NCI-H2196 treated with DMSO at 0.1 percent for 48 hours (cell line): Measurements from ENCODE around the gene AIFM1.

Experiments
- DNase-seq: peaks from one replicate; lab custom pipeline; 2025; ENCODE audit not compliant: unreplicated experiment; lab: John Stamatoyannopoulos, UW

Gene AIFM1

DNA sequence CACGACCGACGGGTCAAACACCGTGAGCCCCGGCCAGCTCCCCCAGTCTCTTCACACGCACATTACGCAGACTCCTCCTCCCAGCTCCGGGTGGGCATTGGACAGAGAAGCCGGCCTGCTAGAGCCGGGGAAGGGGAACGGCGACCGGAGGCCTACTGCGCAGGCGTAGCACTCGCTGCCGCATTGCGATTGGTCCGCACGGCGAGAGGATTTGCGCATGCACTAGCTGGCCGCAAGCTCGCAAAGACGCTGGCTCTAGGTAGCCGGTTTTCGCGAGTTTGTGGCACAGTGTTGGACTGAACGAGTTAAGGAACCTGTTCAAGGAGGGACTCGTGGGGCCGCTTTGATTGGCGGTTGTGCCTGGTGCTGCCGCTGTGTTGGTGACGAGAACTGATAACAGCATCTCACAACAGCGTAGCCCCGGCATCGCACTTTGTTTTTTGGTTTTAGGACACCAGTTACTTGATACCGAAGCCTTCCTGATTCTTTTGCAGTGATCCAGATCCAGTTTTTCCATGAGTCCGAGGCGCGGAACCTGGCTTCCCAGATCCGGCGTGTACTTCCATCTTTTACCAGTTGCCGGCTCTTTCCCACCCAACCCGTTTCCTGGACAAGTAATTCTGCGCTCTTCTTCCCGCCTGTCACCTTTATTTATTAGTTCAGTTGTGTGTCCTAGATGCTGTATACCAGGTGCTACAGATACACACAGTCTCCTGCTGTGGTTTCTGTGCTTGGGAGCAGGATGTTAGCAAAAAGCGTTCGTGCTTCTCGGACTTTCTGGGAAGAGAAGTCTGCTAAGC is at the start of gene AIFM1:
Gene AIFM1 (minus strand): TSS at position 139 of the 800 bp plus-strand sequence. CDS start 185 bp downstream, outside the sequence.
- peak; percentile 76 for DNase-seq

DNA sequence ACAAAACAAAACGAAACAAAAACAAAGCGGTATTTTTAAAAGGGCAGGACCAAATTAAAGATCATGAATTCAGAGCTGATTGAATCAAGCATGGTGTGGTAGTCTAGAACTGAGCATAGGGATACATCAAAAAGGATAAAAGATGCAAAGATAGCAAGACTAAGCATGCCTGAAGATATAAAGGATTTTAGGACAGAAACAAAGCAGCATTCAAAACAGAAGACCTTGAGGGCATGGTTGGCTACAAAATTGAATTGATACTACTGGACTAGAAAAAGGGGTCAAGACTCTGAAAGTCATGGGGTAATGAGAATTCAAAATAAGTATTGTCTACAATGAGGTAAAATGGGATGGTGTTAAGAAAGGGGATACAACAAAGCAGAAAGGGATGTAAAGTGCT is 47.7 kb upstream of the AIFM1 start:
- DNase-seq = no peak

DNA sequence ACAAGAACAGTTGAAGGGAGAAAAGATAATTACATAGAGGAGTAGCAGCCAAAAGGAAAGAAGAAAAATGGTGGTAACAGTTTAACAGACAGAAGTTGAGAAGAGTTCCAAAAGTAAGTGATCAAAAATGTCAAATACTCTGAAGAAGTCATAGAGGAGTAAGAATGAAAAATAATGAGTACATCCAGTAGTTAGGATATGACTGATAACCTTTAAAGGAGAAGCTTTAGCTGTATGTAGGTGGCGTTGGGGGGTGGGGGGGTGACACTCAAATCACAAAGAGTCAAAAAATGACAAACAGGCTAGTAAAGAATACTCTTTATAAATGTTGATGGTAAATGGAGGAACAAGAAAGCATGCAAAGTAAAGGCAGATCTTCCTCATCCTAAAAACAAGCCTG is 46.7 kb upstream of the AIFM1 start:
- DNase-seq = no peak

DNA sequence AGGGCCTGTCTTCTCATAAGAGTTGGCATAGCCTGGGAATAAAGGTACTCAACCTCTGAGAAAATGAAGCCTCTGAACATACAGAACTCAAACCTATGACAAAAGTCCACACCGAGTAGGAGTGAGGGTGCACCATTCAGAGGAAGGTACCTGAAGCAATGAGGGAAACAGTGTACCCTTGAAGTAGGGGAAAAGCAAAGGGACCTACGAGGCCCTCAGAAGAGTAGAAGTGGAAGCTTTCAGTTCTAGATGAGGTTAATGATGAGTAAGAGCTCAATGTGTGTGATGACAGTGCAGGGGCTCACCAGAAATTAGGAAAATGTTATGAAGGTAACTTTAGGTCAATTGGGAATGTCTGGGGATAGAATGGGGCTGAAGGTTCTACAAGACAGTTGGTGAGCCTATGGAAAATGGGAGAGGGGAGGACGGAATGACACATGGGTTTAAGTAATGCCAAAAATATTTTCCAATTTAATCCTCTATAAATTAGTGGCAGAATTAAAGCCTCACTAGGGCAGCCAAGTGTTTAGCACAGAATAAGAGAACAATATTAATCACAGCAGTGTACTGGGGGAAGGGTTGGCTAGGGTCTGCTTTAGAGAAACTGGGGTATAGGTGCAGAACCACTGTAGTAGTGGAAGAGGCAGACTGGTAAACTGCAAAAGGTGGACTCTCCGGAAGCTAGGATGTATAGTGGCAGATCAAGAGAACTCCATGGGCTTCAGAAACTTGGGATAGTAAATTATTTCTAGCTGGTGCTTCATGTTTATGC is 46.0 kb upstream of the AIFM1 start:
- no peak for DNase-seq

DNA sequence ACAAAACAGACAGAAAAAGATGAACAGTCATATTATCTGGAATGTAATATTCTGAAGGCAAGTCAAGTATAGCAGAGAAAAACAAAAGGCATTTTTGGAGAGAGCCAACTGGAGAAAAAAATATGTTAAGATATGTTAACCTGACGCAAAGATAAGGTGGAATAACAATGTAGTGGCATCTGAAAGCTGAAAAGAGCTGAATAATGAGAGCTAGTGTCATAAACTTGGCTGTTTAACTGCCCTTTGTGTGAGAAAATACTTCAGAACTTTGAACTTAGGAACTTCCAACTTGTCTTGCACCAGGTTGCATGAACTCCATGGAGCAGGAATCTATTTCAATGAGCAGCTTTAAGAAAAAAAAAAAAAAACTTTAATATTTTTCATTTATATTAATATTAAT is 39.0 kb upstream of the AIFM1 start:
- DNase-seq = no peak

DNA sequence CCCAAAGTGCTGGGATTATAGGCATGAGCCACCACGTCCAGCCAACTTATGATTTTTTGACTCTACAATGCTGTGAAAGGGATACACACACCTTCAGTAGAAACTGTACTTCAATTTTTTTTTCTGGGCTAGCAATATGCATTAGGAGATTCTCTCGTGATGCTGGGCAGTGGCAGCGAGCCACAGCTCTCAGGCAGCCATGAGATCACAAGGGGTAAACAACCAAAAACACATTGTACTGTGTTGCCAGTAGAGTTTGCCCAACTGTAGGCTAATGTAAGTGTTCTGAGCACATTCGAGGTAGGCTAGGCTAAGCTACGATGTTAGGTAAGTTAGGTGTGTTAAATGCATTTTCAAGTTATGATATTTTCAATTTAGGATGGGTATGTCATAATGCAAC is 31.8 kb upstream of the AIFM1 start:
- DNase-seq = no peak

DNA sequence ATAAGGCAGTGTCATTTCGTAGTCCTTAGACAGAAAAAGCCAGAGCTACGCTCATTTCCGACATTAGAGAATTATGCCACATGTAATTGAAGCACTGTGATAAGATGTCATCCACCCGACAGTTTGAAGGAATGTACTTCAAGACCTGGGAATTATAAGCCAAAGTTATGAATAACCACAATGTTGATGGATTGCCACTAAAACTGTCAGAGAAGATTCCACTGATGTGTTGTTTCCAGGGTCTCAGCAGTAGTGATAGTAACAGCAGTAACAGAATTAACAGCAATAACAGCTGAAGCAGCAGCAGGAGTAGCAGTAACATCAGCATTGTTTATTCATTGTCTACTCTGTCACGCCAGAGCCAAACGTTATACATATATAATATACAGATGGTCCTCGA is 30.8 kb upstream of the AIFM1 start:
- no peak for DNase-seq

DNA sequence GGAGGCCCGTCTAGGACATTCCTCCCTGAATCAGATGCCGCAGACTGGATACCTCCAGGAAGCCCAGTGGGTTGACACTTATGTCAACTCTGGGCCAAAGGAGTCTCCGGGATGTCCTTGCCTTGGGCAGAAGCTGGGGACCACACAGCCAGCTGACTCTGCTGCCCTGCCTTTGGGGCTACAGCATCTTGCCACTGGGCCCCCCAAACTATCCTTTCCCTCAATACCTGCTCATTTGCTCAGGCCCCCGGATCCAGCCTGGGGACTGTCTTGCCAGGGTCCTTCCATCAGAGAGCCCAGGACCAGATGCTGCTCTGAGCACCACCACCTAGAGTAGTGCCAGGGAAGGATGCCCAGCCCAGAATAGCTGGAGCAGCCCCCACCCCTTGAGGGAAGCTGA is 25.2 kb upstream of the AIFM1 start:
- DNase-seq = no peak

DNA sequence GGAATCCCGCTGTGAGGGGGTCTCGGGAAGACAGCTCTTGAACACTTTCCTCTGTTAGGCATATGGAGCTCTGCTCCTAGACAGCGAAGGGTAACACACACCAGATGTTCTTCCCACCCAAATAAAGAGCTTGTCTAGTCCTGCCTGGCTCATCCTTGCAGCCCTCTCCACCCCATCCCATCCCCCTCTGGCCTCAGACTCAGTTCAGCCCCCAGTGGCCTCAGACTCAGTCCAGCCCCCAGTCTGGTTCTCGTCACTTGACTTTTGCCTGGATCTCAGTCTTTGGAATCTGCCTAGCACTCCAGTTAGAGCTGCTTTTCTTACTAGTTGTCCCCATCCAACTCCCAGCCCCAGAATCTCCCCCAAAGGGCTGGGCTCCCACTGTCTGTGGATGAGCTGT is 21.0 kb upstream of the AIFM1 start:
- DNase-seq = no peak

DNA sequence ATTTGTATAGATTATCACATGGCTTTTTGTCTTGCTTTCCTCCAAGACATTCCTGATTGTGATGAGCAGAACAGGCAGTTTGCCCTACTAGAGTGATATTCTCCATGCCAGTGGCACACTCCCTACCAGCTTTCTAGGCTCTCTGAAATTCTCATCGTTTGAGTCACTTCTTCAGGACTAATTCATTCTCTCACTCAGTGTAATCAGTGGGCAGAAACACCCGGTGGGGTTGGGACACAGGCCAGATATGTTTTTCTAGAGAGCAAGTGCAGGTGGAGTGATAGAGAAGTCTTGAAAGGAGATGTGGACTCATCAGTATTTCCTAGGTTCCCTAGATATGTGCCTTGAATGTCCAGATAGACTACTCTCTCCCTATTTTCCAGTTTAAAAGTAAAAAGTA is 19.2 kb upstream of the AIFM1 start:
- no peak for DNase-seq

DNA sequence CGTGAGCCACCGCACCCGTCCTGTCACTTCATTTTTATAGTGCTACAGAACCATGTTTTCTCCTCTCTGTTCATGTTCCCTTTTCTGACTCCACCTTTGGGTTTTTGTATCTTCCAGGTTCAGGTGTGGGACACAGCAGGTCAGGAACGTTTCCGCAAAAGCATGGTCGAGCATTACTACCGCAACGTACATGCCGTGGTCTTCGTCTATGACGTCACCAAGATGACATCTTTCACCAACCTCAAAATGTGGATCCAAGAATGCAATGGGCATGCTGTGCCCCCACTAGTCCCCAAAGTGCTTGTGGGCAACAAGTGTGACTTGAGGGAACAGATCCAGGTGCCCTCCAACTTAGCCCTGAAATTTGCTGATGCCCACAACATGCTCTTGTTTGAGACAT is 18.5 kb upstream of the AIFM1 start:
- DNase-seq = no peak

DNA sequence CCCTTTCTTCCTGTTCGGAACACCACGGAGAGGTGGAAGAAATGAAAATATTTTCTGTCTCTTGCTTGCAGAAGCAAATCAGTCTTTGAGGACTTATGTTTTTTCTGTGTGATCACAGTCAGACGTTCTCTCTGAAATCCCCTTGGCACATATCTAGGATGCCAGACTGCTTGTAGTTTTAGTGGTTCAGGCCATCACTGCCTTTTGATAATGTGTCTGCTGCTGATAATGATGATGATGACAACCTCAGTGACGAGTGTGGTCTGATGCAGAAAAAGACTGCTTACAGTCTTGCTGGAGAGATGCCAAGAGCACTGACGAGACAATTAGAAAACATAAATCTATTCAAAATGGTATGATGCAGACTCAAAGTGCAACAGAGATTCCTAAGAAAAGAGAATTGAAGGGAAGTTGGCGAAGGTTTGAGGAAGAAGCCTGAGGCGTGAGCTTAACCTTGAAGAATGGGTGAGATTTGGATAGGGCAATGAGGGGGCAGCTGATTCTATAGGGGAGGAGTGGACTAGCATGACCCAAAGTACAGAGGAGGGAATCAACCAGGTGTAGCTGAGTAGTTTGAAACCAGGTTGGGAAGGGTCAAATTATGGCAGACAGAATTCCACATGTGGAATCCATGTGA is 14.1 kb upstream of the AIFM1 start:
- DNase-seq = no peak

DNA sequence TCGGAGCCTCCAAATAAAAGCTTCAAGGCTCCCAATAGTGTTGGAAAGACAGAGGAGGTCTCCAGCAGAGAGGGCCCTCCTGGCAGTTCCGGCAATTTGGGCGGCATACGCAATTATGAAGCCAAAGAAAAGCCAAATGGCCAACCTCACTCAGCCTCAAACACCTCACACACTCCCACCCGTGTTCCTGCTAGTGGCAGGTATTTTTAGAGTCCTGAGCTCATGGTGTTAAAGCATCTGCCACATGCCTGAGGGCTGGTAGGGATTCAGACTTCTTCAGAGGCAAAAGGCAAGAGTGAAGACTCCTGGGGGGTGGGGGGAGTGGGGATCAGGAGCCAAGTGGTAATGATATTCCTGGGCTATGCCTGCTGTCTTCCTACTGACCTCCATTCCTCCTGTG is 13.5 kb upstream of the AIFM1 start:
- no peak for DNase-seq

DNA sequence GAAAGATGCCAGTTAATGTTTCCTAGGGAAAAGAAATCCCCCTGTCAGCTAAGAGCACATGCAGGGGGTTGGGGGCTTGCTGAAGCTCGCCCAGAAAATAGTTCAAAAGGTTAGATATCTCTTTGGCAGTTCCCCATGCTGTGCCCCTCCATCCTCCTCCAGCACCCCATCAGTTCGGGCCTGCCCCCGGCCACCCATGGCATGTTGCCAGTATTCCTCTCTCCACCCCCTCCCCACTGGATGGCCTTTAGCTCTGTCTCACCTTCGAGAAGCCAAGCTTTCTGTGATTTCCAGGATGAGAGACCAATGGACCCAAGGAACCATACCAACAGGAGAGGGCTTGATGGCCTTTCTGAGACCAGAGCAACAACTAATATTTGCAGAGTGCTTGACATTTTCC is 11.3 kb upstream of the AIFM1 start:
- no peak for DNase-seq

DNA sequence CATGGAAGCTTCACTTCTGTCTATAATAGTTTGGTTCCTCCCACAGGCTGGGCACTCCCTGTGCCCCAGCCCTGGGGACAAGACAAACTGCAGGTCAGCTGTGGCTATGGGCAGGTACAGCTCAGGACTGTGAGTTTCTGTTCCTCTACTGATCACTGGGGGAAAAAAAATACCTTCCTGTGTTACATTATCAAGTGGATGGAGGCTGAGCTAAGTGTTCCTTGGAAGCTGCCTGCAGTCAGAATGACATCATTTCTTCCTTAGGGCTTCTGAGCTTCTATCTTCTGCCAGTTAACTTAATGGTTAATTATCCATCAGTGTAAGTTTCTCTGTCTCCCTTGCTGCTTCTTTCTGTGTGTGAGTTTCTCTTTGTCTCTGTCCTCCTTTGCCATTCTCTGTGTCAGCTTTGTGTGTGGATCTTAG is 10.7 kb upstream of the AIFM1 start:
- no peak for DNase-seq

DNA sequence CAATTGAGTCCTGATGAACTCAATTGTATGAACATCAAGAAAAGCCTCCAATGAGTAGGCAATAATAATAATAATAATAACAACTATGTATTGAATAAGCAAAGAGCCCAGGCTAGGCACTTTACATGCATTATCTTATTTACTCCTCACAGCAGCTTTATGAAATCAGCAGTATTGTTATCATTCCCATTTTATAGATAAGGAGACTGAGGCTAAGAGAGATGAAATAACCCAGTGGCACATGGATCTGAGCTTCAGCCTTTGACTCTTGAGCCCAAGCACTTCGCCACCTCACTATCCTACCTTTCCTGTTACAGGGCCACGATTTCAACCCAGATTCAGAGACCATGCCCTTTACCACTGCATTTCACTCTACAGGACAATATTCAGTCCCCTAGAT is 9.3 kb upstream of the AIFM1 start:
- no peak for DNase-seq

DNA sequence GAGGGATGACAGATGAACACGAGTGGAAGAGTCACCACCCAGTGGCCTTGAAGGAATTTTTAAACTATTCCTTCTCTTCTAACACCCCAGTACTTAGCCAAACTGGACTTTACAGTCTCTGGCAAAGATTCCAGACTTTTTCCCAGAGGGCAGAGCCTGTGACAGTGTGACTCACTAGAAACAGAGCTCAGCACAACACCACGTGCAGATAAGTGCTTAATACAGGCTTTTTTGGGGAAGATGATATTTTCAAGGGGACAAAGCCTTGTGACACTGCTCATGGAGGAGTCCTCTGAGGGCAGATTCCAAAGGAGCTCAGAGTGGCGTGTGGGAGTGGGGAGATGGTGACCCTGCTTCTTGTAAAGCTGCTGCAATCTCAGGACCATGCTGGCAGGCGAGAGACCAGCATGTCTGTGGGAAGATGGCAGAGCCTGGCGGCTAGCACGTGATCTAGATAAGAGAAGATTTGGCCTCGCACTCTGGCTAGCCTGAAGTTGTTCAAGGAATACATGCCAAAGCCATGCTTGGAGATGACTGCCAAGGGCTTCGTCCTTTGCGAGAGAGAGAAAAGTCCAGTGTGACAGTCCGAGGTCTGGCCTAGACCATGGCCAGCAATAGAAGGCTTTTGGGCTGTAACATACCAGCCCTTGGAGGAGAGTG is 8.5 kb upstream of the AIFM1 start:
- DNase-seq = no peak

DNA sequence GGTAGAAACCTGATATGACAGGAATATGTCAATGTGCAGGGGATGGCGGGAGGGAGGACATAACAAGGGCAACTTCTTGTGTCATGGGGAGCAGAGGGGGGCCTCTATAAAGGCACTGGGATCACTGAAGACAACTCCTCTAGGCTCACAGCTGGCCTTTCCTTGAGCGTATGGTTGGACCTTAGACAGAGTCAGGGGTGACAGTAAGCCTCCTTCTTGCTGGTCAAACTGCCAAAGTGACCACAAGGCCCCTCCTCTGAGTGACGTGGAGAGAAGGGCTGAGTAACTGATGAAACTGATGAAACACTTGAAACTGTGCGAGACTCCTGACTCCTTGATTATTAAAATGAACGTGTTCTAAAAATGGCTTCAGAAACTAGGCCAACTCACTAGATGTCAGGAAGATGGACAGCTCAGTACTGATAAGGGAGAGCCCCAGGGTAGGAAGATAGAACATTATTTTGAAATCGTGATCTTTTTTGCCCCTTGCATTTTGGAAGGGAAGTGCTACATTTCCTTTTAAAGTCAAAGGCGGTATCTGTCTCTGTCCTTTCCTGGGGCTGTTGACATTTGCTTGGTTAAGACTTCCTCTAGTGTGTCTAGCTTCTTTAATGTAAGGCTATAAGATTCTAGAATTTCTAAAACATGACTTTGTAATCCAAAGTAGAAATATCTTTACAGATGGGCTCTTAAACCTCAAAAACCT is 7.7 kb upstream of the AIFM1 start:
- no peak for DNase-seq

DNA sequence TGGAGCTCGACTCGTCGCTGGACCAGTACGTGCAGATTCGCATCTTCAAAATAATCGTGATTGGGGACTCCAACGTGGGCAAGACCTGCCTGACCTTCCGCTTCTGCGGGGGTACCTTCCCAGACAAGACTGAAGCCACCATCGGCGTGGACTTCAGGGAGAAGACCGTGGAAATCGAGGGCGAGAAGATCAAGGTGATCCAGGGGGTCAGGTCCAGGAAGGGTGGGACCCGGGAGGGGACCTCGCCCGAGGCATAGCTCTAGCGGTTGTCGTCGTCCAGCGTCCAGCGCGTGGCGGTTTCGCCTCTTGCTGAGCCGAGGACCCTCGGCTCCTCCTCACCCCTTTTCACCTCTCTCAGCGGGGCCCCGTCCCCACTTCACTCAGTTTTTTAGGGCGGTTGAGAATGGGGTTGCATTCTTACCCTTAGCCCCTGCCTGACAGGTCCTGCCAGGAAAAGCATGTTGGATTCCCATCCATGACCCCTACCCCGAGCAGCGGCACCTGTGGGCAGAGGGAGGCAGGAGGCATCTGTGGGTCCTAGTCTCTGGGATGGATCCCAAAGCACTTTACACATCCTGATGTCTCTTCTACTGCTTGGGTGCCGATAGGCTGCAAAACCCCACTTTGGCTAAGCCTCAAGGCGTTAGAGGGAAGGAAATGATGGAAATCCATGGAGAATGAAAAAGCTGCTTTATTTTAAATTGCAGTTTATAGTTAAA is 6.6 kb upstream of the AIFM1 start:
- DNase-seq = no peak

DNA sequence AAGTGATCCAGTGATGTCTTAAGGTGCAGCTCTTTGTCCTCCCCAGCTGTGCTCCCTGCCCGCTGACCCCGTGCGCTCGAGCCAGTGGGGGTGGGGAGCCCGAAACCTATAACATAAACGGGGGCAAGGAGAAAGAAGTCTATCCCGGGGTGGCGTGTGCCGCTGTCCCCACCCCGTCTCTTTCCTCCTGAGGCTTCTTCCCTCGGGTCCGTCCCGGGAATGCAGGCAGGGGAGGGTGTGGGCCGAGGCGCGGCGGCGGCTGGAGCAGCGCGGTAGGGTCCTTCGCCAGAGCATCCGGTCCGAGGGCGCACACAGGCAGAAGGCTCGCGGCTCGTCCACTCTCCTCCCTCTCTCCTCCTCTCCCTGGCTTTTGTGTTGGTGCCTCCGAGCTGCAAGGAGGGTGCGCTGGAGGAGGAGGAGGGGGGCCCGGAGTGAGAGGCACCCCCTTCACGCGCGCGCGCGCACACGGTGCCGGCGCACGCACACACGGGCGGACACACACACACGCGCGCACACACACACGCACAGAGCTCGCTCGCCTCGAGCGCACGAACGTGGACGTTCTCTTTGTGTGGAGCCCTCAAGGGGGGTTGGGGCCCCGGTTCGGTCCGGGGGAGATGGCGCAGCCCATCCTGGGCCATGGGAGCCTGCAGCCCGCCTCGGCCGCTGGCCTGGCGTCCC is 5.9 kb upstream of the AIFM1 start, which contains the start of gene RAB33A:
Gene RAB33A (plus strand): TSS at position 517 of the 681 bp plus-strand sequence. CDS start 101 bp downstream, at position 618.
- peak; percentile 1 for DNase-seq
